ELF-1 (cell line): Measurements from ENCODE around the gene TMEM225B.
"Not testable (repeated sequence)": the region's sequence is repeated elsewhere in the genome, so short reads cannot be mapped to it uniquely, and the experiment has no call there.

ENCODE experiments used
- DNase-seq: peaks from one replicate; pipeline ENCODE4 v3.0.0-alpha.2; 2016; ENCODE audit warnings: low read depth, low spot score

TMEM225B gene

GRCh38 chr7:99597762-99598501 is at the start of gene TMEM225B:
TMEM225B (plus strand) TSS chr7:99598267; CDS start chr7:99604389, 6,122 bp downstream.
- DNase-seq, result peak; percentile 20

- not testable (repeated sequence) for DNase-seq
Observed at GRCh38 chr7:99549545-99549944, 48.5 kb upstream of the TMEM225B start.

- no peak for DNase-seq
Observed at GRCh38 chr7:99551334-99551733, 46.7 kb upstream of the TMEM225B start.

GRCh38 chr7:99551767-99552463 is 46.2 kb upstream of the TMEM225B start, which contains the start of gene FAM200A:
FAM200A (minus strand) TSS chr7:99552114; CDS start chr7:99548407, 3,707 bp downstream.
- DNase-seq, result peak; percentile 90

- no peak for DNase-seq
Observed at GRCh38 chr7:99553039-99553438, 45.0 kb upstream of the TMEM225B start.

GRCh38 chr7:99554939-99555338 is 43.1 kb upstream of the TMEM225B start:
- DNase-seq, result no peak

- DNase-seq, result no peak
Observed at GRCh38 chr7:99557196-99557607, 40.9 kb upstream of the TMEM225B start.

- no peak for DNase-seq
Observed at GRCh38 chr7:99557940-99558305, 40.1 kb upstream of the TMEM225B start.

- DNase-seq, result peak; percentile 95
Observed at GRCh38 chr7:99558306-99559174, 39.5 kb upstream of the TMEM225B start, which contains the start of gene ZNF655. ZNF655 (plus strand) TSS chr7:99558642; CDS start chr7:99560560, 1,918 bp downstream.

GRCh38 chr7:99559175-99559915 is 38.7 kb upstream of the TMEM225B start:
- DNase-seq, result peak; percentile 24

- DNase-seq, result no peak
Observed at GRCh38 chr7:99560834-99561736, 37.0 kb upstream of the TMEM225B start.

GRCh38 chr7:99561737-99562051 is 36.4 kb upstream of the TMEM225B start:
- DNase-seq, result no peak

GRCh38 chr7:99562114-99562784 is 35.8 kb upstream of the TMEM225B start:
- DNase-seq, result no peak

- DNase-seq, result peak; percentile 59
Observed at GRCh38 chr7:99562832-99563231, 35.2 kb upstream of the TMEM225B start.

- DNase-seq, result no peak
Observed at GRCh38 chr7:99563650-99564049, 34.4 kb upstream of the TMEM225B start.

- DNase-seq, result not testable (repeated sequence)
Observed at GRCh38 chr7:99568770-99569169, 29.3 kb upstream of the TMEM225B start.

- no peak for DNase-seq
Observed at GRCh38 chr7:99571768-99572167, 26.3 kb upstream of the TMEM225B start.

GRCh38 chr7:99573257-99573656 is 24.8 kb upstream of the TMEM225B start:
- DNase-seq, result no peak

- no peak for DNase-seq
Observed at GRCh38 chr7:99576251-99576650, 21.8 kb upstream of the TMEM225B start.
